H9 (cell line): ENCODE data around the gene UTS2. TPM values are rescaled to one million over a fixed set of nuclear protein-coding genes. Genes with fewer than 3 reads are reported as not detected.

ENCODE experiments used
- DNase-seq: peaks from one replicate; pipeline ENCODE4 v3.0.0-alpha.2; 2017
- H2AFZ ChIP-seq: one replicate; pipeline ENCODE4 v1.6.1; 2013; ENCODE audit warnings: mild to moderate bottlenecking, low read length, control low read depth, moderate library complexity
- H2AK5ac ChIP-seq: 2 replicates; pipeline ENCODE4 v1.6.1; 2013; ENCODE audit warnings: low read length, control low read depth, mixed read lengths; ENCODE audit not compliant: insufficient read length
- H2BK120ac ChIP-seq: one replicate; pipeline ENCODE4 v1.6.1; 2013; ENCODE audit warnings: low read depth, mild to moderate bottlenecking, low read length, control low read depth, inconsistent platforms; ENCODE audit not compliant: poor library complexity, severe bottlenecking
- H2BK12ac ChIP-seq: 2 replicates; pipeline ENCODE4 v1.6.1; 2013; ENCODE audit warnings: low read length, control low read depth, mixed read lengths, low read depth; ENCODE audit not compliant: insufficient read length
- H2BK15ac ChIP-seq: 2 replicates; pipeline ENCODE4 v1.6.1; 2013; ENCODE audit warnings: low read depth, low read length, control low read depth
- H2BK20ac ChIP-seq: one replicate; pipeline ENCODE4 v1.6.1; 2013; ENCODE audit warnings: low read depth, mild to moderate bottlenecking, low read length, control low read depth, inconsistent platforms; ENCODE audit not compliant: poor library complexity, severe bottlenecking
- H2BK5ac ChIP-seq: 2 replicates; pipeline ENCODE4 v1.6.1; 2013; ENCODE audit warnings: low read length, control low read depth, mixed read lengths; ENCODE audit not compliant: insufficient read length
- H3K14ac ChIP-seq: 2 replicates; pipeline ENCODE4 v1.6.1; 2013; ENCODE audit warnings: low read length, control low read depth; ENCODE audit not compliant: insufficient read depth
- H3K18ac ChIP-seq: 2 replicates; pipeline ENCODE4 v1.6.1; 2013; ENCODE audit warnings: low read depth, mild to moderate bottlenecking, mixed read lengths, low read length, control low read depth; ENCODE audit not compliant: insufficient read length
- H3K23ac ChIP-seq: 2 replicates; pipeline ENCODE4 v1.6.1; 2013; ENCODE audit warnings: low read length, control low read depth, mixed read lengths, low read depth; ENCODE audit not compliant: insufficient read length
- H3K23me2 ChIP-seq: 2 replicates; pipeline ENCODE4 v1.6.1; 2013; ENCODE audit warnings: low read depth, mild to moderate bottlenecking, mixed read lengths, low read length, control low read depth; ENCODE audit not compliant: insufficient read length, poor library complexity, severe bottlenecking
- H3K27ac ChIP-seq: 2 replicates; pipeline ENCODE4 v1.5.1; 2013; ENCODE audit warnings: low read length, control low read depth, mixed read lengths, low read depth; ENCODE audit not compliant: insufficient read length
- H3K27me3 ChIP-seq: 2 replicates; pipeline ENCODE4 v1.6.1; 2013; ENCODE audit warnings: low read length, control low read depth, inconsistent platforms; ENCODE audit not compliant: insufficient read depth
- H3K4ac ChIP-seq: 2 replicates; pipeline ENCODE4 v1.6.1; 2013; ENCODE audit warnings: low read depth, mild to moderate bottlenecking, control low read depth, inconsistent platforms, low read length, moderate library complexity
- H3K4me1 ChIP-seq: 2 replicates; pipeline ENCODE4 v1.6.1; 2013; ENCODE audit warnings: low read length, control low read depth, inconsistent platforms; ENCODE audit not compliant: insufficient read depth
- H3K4me2 ChIP-seq: 2 replicates; pipeline ENCODE4 v1.6.1; 2013; ENCODE audit warnings: low read length, control low read depth, mixed read lengths; ENCODE audit not compliant: insufficient read length, insufficient read depth
- H3K56ac ChIP-seq: 2 replicates; pipeline ENCODE4 v1.6.1; 2013; ENCODE audit warnings: low read depth, mild to moderate bottlenecking, mixed read lengths, low read length, control low read depth; ENCODE audit not compliant: insufficient read length
- H3K79me1 ChIP-seq: 2 replicates; pipeline ENCODE4 v1.6.1; 2013; ENCODE audit warnings: low read depth, mild to moderate bottlenecking, moderate library complexity, low read length, control low read depth, inconsistent platforms; ENCODE audit not compliant: insufficient read depth, poor library complexity, severe bottlenecking
- H3K79me2 ChIP-seq: 2 replicates; pipeline ENCODE4 v1.6.1; 2013; ENCODE audit warnings: low read length, control low read depth, inconsistent platforms; ENCODE audit not compliant: insufficient read depth
- H3K9ac ChIP-seq: 2 replicates; pipeline ENCODE4 v1.6.1; 2013; ENCODE audit warnings: low read length, control low read depth, mixed read lengths; ENCODE audit not compliant: insufficient read length; ENCODE audit errors: extremely low read depth
- H3K9me3 ChIP-seq: one replicate; pipeline ENCODE4 v1.6.1; 2013; ENCODE audit warnings: low read depth, low read length, inconsistent platforms; ENCODE audit not compliant: control insufficient read depth
- H3T11ph ChIP-seq: one replicate; pipeline ENCODE4 v1.6.1; 2013; ENCODE audit warnings: mild to moderate bottlenecking, low read length, control low read depth, inconsistent platforms
- H4K20me1 ChIP-seq: one replicate; pipeline ENCODE4 v1.6.1; 2013; ENCODE audit not compliant: control insufficient read depth, insufficient read length, insufficient read depth
- H4K5ac ChIP-seq: 2 replicates; pipeline ENCODE4 v1.6.1; 2013; ENCODE audit warnings: low read depth, mild to moderate bottlenecking, mixed read lengths, low read length, control low read depth; ENCODE audit not compliant: insufficient read length
- H4K8ac ChIP-seq: replicated peaks from 2 replicates; pipeline ENCODE4 v1.6.1; 2013; ENCODE audit warnings: low read length, control low read depth, mixed read lengths, low read depth; ENCODE audit not compliant: insufficient read length
- H4K91ac ChIP-seq: 2 replicates; pipeline ENCODE4 v1.6.1; 2013; ENCODE audit warnings: low read depth, mild to moderate bottlenecking, moderate library complexity, mixed read lengths, low read length, control low read depth; ENCODE audit not compliant: insufficient read length
- H3K27ac Mint-ChIP-seq, 3 experiments: 2 replicates in 2 of 3; 3 replicates in 1 of 3; pipeline ENCODE4 v1.8.0; 2020 to 2021; ENCODE audit warnings: mixed read lengths in 3 of 3, mild to moderate bottlenecking in 1 of 3, moderate library complexity in 1 of 3
- H3K27me3 Mint-ChIP-seq: 2 replicates; pipeline ENCODE4 v1.8.0; 2021; ENCODE audit warnings: low read depth, mild to moderate bottlenecking, moderate library complexity, mixed read lengths
- H3K36me3 Mint-ChIP-seq, 3 experiments: 2 replicates in 2 of 3; 3 replicates in 1 of 3; pipeline ENCODE4 v1.8.0; 2020 to 2021; ENCODE audit warnings: low read depth in 3 of 3, mixed read lengths in 3 of 3; ENCODE audit not compliant: insufficient read depth in 1 of 3
- H3K4me1 Mint-ChIP-seq, 2 experiments: 2 replicates each; pipeline ENCODE4 v1.8.0; 2020; ENCODE audit warnings: mixed read lengths in 2 of 2
- H3K4me3 Mint-ChIP-seq, 2 experiments: 2 replicates in 1 of 2; 3 replicates in 1 of 2; pipeline ENCODE4 v1.8.0; 2020 to 2021; ENCODE audit warnings: mild to moderate bottlenecking in 2 of 2, mixed read lengths in 2 of 2, moderate library complexity in 1 of 2
- H3K9me3 Mint-ChIP-seq, 2 experiments: 2 replicates in 1 of 2; 3 replicates in 1 of 2; pipeline ENCODE4 v1.8.0; 2020; ENCODE audit warnings: mild to moderate bottlenecking in 2 of 2, mixed read lengths in 2 of 2, moderate library complexity in 1 of 2
- WGBS: extraction: QIAGEN DNeasy Blood & Tissue Kit; methylation state at CpG from one replicate; pipeline ENCODE4 v1.1.7; 2013; ENCODE audit warnings: missing lambda C conversion rate, low lambda C conversion rate, mixed read lengths; ENCODE audit not compliant: insufficient read length; ENCODE audit errors: extremely low coverage; 5-methylcytosine and 5-hydroxymethylcytosine counted together
- total RNA-seq: library from RNA; stranded (reverse); gene quantifications from 2 replicates; pipeline ENCODE4 v1.2.1, GENCODE V29; 2021
- TF ChIP-seq, protein P1 (sequence below): fragments of 200-600 bp; sonication (generic); conservative IDR thresholded peaks from 3 replicates; pipeline ENCODE4 v1.8.0; 2021; ENCODE audit warnings: antibody characterized with exemption, mild to moderate bottlenecking

Gene UTS2
- total RNA-seq, 1 experiment from 2014 or later: not detected

DNA sequence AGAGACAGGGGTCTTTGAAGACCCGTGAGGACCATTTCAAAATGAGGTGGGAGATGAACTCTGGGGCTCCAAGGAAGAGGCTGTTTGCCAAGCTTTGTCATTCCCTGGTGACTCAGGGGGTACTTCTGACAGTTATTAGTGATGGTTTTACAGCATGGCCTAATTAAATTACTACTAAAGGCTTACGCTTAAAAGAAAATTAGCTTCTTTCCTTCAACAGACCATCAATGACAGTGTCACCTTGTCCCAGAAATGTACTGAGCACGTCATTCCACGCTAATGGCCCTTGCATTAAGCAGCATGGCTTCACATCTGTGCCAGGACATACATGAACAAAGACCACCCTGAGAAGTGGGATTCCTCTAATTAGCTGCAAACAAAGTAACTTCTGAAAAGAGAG lies 5.1 kb upstream of the UTS2 start:
- H3K9me3 ChIP-seq: no peaks in the 10 kb centered on the region
- H3K27me3 Mint-ChIP-seq: no peaks in the 10 kb centered on the region; the same call in 1 of the 2 replicates
- WGBS: no CpG with 5 or more reads among the region's 4 CpGs
- no peaks in the 10 kb centered on the region for H3K36me3 Mint-ChIP-seq
- no peak overlapping the region for H4K5ac ChIP-seq
- H2BK15ac ChIP-seq: no peak overlapping the region
- H2AK5ac ChIP-seq: no peak overlapping the region
- no peak overlapping the region for H3K14ac ChIP-seq
- no peaks in the 10 kb centered on the region for H4K20me1 ChIP-seq
- H3K4ac ChIP-seq: no peak overlapping the region
- no peaks in the 10 kb centered on the region for H3K23me2 ChIP-seq
- H3K79me1 ChIP-seq: no peaks in the 10 kb centered on the region
- peaks cover 8 to 11% of the 10 kb centered on the region in 2 experiments for H3K4me1 Mint-ChIP-seq
- no peak overlapping the region for H3K27ac Mint-ChIP-seq
- H3K79me2 ChIP-seq: no peaks in the 10 kb centered on the region
- H2BK120ac ChIP-seq: no peak overlapping the region
- no peaks in the 10 kb centered on the region for H3K4me1 ChIP-seq
- H3K56ac ChIP-seq: no peak overlapping the region
- no peak overlapping the region for H4K91ac ChIP-seq
- no peak overlapping the region for H2BK5ac ChIP-seq
- no peak overlapping the region for H3T11ph ChIP-seq
- no peak overlapping the region for H3K9ac ChIP-seq
- no peaks in the 10 kb centered on the region for H3K27me3 ChIP-seq
- no peaks in the 10 kb centered on the region for H3K9me3 Mint-ChIP-seq
- no peak overlapping the region for H3K27ac ChIP-seq
- TF ChIP-seq, protein P1, sequence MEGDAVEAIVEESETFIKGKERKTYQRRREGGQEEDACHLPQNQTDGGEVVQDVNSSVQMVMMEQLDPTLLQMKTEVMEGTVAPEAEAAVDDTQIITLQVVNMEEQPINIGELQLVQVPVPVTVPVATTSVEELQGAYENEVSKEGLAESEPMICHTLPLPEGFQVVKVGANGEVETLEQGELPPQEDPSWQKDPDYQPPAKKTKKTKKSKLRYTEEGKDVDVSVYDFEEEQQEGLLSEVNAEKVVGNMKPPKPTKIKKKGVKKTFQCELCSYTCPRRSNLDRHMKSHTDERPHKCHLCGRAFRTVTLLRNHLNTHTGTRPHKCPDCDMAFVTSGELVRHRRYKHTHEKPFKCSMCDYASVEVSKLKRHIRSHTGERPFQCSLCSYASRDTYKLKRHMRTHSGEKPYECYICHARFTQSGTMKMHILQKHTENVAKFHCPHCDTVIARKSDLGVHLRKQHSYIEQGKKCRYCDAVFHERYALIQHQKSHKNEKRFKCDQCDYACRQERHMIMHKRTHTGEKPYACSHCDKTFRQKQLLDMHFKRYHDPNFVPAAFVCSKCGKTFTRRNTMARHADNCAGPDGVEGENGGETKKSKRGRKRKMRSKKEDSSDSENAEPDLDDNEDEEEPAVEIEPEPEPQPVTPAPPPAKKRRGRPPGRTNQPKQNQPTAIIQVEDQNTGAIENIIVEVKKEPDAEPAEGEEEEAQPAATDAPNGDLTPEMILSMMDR: no peak
- H2BK12ac ChIP-seq: no peak overlapping the region
- no peak for DNase-seq
- no peak overlapping the region for H3K23ac ChIP-seq
- no peak overlapping the region for H3K4me2 ChIP-seq
- H2BK20ac ChIP-seq: no peak overlapping the region
- H3K4me3 Mint-ChIP-seq: no peak overlapping the region
- no peak overlapping the region for H3K18ac ChIP-seq
- H4K8ac ChIP-seq: no peak overlapping the region
- H2AFZ ChIP-seq: no peak overlapping the region
